GM12892 (cell line): ENCODE results near the gene METTL23.

Source experiments
- POLR2A ChIP-seq: IDR thresholded peaks from 2 replicates; pipeline ENCODE4 v1.6.1; 2011; ENCODE audit warnings: low read depth, low read length, control low read depth
- POLR2AphosphoS5 ChIP-seq: IDR thresholded peaks from 2 replicates; pipeline ENCODE4 v1.6.1; 2011; ENCODE audit warnings: low read depth, low read length, control low read depth
- TAF1 ChIP-seq: IDR thresholded peaks from 2 replicates; pipeline ENCODE4 v1.6.1; 2011; ENCODE audit warnings: low read depth, mild to moderate bottlenecking, control low read depth, low read length, borderline replicate concordance

DNA sequence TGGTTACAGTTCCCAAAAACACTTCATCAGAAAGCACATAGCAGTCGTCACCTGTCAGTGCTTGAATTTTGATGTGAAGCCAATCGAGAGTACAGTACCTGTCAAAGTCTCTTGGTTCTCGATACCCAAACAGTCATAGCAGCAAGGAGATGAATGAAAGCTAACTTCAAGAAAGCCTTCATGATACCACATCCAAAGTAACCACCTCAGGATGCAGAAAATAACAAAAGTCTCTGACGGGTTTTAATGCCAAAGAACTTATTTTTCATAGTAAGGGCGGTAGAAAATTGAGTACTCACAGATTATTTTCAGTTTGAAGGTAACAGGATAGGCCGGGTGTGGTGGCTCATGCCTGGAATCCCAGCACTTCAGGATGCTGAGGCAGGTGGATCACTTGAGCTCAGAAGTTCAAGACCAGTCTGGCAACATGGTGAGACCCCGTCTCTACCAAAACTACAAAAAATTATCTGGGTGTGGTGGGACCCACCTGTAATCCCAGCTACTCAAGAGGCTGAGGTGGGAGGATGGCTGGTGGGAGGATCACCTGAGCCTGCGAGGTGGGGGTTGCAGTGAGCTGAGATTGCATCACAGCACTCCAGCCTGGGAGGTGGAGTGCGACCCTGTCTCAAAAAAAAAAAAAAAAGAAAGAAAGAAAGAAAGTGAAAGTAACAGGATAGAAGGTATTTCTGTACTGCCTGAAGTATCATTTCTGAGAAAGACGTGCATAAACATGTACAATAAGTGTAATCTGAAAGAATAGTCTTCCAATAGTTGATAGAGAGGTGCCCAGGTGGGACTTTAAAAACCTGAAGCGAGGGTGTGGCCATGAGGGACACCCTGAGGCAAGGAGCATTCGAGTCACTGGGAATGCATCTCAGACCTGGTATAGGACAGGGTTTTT, 26.7 kb downstream of the METTL23 start:
- no peak for TF ChIP-seq POLR2A
- no peak for TF ChIP-seq POLR2AphosphoS5
- no peak for TF ChIP-seq TAF1
